Adrenal gland (tissue), 12 donors: ENCODE results near the gene GABRA6. TPM values are rescaled to one million over a fixed set of nuclear protein-coding genes. Genes with fewer than 3 reads are reported as not detected.

Source experiments
- DNase-seq, 7 donors: peaks; one replicate each; pipeline ENCODE4 v3.0.0-alpha.2; 2019 to 2020
- H3K27ac ChIP-seq, 5 donors: fragments of 200-600 bp; sonication (generic) in 4 of 5; 1 replicate in 3 of 5; 2 replicates in 2 of 5; pipeline versions ENCODE4 v1.5.1 to v1.8.0; 2016 to 2020; ENCODE audit warnings: mild to moderate bottlenecking in 1 of 5
- H3K27me3 ChIP-seq: fragments of 200-600 bp; 2 replicates; pipeline ENCODE4 v1.8.0; 2021
- H3K36me3 ChIP-seq, 2 donors: fragments of 200-600 bp; replicated peaks in 1 of 2; 1 replicate in 1 of 2; 2 replicates in 1 of 2; pipeline versions ENCODE4 v1.5.1 to v1.8.0; 2018 to 2022
- H3K4me1 ChIP-seq, 2 donors: fragments of 200-600 bp; replicated peaks in 1 of 2; 1 replicate in 1 of 2; 2 replicates in 1 of 2; pipeline versions ENCODE4 v1.5.1 to v1.8.0; 2018 to 2021
- H3K4me3 ChIP-seq, 4 donors: fragments of 200-600 bp; sonication (generic) in 3 of 4; one replicate each; pipeline ENCODE4 v1.5.1; 2016 to 2018
- H3K9me3 ChIP-seq, 3 donors: fragments of 200-600 bp; sonication (generic) in 1 of 3; replicated peaks in 1 of 3; 1 replicate in 2 of 3; 2 replicates in 1 of 3; pipeline versions ENCODE4 v1.5.1 to v1.8.0; 2016 to 2021
- CTCF ChIP-seq, 6 experiments: fragments of 450-650 bp in 4 of 6; fragments of 200-600 bp in 2 of 6; sonication (generic) in 1 of 6; IDR thresholded peaks; 1 replicate in 5 of 6; 2 replicates in 1 of 6; pipeline versions ENCODE4 v1.5.1 to v1.8.0; 2016 to 2021; ENCODE audit warnings: antibody characterized with exemption in 6 of 6, mild to moderate bottlenecking in 2 of 6, moderate library complexity in 1 of 6
- POLR2A ChIP-seq, 2 donors: fragments of 450-650 bp; IDR thresholded peaks; one replicate each; pipeline ENCODE4 v1.6.1; 2017; ENCODE audit warnings: antibody characterized with exemption in 2 of 2, mild to moderate bottlenecking in 2 of 2, moderate library complexity in 1 of 2
- WGBS, 4 donors: extraction: QIAGEN DNeasy Blood & Tissue Kit in 2 of 4; methylation state at CpG; one replicate each; pipeline versions ENCODE4 v1.1.5 to v1.1.7; 2013 to 2017; 5-methylcytosine and 5-hydroxymethylcytosine counted together
- intact Hi-C, 2 donors: fragments of 100-400 bp; cut with DNase I; formaldehyde crosslinking; loops; one replicate each; pipeline versions ENCODE4 v1.14.1 to v1.15.0; 2022 to 2023
- polyA plus RNA-seq, 3 donors: library from polyadenylated mRNA; stranded (reverse); fragments of 200-250 nt in 2 of 3; fragments of 350-450 nt in 1 of 3; fragmentation: Illumina TruSeq in 1 of 3; extraction: RNeasy Lipid Tissue Mini Kit (QIAGEN cat#74804) in 1 of 3; gene quantifications; one replicate each; pipeline ENCODE4 v1.2.3, GENCODE V29; 2013 to 2014
- total RNA-seq, 9 donors: library from RNA; depleted of rRNA in 4 of 9; stranded (reverse); fragments of >200 nt in 4 of 9; fragments of 120-200 nt in 1 of 9; fragmentation: NEBNext Ultra II Directional in 1 of 9; extraction: Animal tissue kit (Norgen Biotek cat#: 25700) in 1 of 9; gene quantifications; one replicate each; pipeline versions ENCODE4 v1.1.0 to v1.2.4, GENCODE V29; 2013 to 2023
- donor health status: healthy with polysubstance abuse.
- donor health status: Bipolar disorder and iron deficiency.
- donor health status: DM: yes; HTN: yes; CAD: no.
- donor health status: DM: no; HTN: no; CAD: no.
- donor health status: DM: no; HTN: no; CAD: no.
- donor health status: DM: yes; HTN: yes; CAD: no.

GABRA6 gene
- total and polyA plus RNA-seq, 12 donors: not detected

GRCh38 chr5:161700065-161700464 is 14.5 kb downstream of the GABRA6 start:
- H3K27me3 ChIP-seq: no peaks in the 10 kb centered on the region
- intact Hi-C loops: no loop called here

GRCh38 chr5:161703528-161703927 is 18.0 kb downstream of the GABRA6 start:
- WGBS, 4 donors: 73 to 83% (median 75%) methylated on average over 2 of the region's 2 CpGs
- Histone ChIP-seq H3K4me1 (no peaks in the 10 kb centered on the region), H3K4me3 (no peak overlapping the region), H3K27me3 (no peaks in the 10 kb centered on the region), H3K27ac (no peak overlapping the region), H3K9me3 (no peaks in the 10 kb centered on the region), H3K36me3 (no peaks in the 10 kb centered on the region)
- no peak for DNase-seq
- no peak for TF ChIP-seq CTCF (IDR thresholded peaks at IDR 0.05)
- no peak for TF ChIP-seq POLR2A (IDR thresholded peaks at IDR 0.05)
- intact Hi-C loops: no loop called here

More at GRCh38 chr5:161700065-161700464, 14.5 kb downstream of the GABRA6 start:
- WGBS, 4 donors: 57 to 72% (median 65%) methylated on average over 4 of the region's 4 CpGs
- Histone ChIP-seq H3K36me3 (no peaks in the 10 kb centered on the region), H3K4me1 (no peaks in the 10 kb centered on the region), H3K4me3 (no peak overlapping the region), H3K9me3 (no peaks in the 10 kb centered on the region), H3K27ac (no peak overlapping the region)
- DNase-seq: no peak
- TF ChIP-seq POLR2A (IDR thresholded peaks at IDR 0.05) (no peak), CTCF (IDR thresholded peaks at IDR 0.05) (no peak)

GRCh38 chr5:161707382-161707781 is 21.9 kb downstream of the GABRA6 start:
- intact Hi-C loops: no loop called here
- 36 to 62% (median 53%) methylated on average over 1 of the region's 1 CpG for WGBS, 4 donors

GRCh38 chr5:161709239-161709638 is 23.7 kb downstream of the GABRA6 start:
- TF ChIP-seq POLR2A (IDR thresholded peaks at IDR 0.05) (no peak), CTCF (IDR thresholded peaks at IDR 0.05) (no peak)
- Histone ChIP-seq H3K4me1 (no peaks in the 10 kb centered on the region), H3K9me3 (no peaks in the 10 kb centered on the region), H3K36me3 (no peaks in the 10 kb centered on the region), H3K27ac (no peak overlapping the region), H3K4me3 (no peak overlapping the region), H3K27me3 (no peaks in the 10 kb centered on the region)
- DNase-seq: no peak
- intact Hi-C loops: no loop called here
- 71 to 79% (median 74%) methylated on average over 5 of the region's 5 CpGs for WGBS, 4 donors

More at GRCh38 chr5:161707382-161707781, 21.9 kb downstream of the GABRA6 start:
- DNase-seq: no peak
- no peaks in the 10 kb centered on the region for H3K9me3 ChIP-seq
- H3K27ac ChIP-seq: no peak overlapping the region
- no peak overlapping the region for H3K4me3 ChIP-seq
- H3K36me3 ChIP-seq: no peaks in the 10 kb centered on the region
- no peaks in the 10 kb centered on the region for H3K4me1 ChIP-seq
- no peaks in the 10 kb centered on the region for H3K27me3 ChIP-seq
- no peak for TF ChIP-seq POLR2A (IDR thresholded peaks at IDR 0.05)
- no peak for TF ChIP-seq CTCF (IDR thresholded peaks at IDR 0.05)
